Hippocampal formation (tissue), 2 donors: Measurements from ENCODE around the gene FBLN5.

Source experiments
- DNase-seq, 2 donors: peaks; one replicate each; lab custom pipeline; 2025; lab: John Stamatoyannopoulos, UW

Gene FBLN5, protein sequence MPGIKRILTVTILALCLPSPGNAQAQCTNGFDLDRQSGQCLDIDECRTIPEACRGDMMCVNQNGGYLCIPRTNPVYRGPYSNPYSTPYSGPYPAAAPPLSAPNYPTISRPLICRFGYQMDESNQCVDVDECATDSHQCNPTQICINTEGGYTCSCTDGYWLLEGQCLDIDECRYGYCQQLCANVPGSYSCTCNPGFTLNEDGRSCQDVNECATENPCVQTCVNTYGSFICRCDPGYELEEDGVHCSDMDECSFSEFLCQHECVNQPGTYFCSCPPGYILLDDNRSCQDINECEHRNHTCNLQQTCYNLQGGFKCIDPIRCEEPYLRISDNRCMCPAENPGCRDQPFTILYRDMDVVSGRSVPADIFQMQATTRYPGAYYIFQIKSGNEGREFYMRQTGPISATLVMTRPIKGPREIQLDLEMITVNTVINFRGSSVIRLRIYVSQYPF

GRCh38 chr14:91947475-91948184 is at the start of gene FBLN5:
TSS of gene FBLN5 (minus strand) at chr14:91947694. CDS start at chr14:91947229, 465 bp downstream.
- peak in 1 of 2 donors; percentile 16 for DNase-seq

- DNase-seq, result peak in 1 of 2 donors; percentile 33
These were observed 49.5 kb upstream of the FBLN5 start for GRCh38 chr14:91996948-91997371.

DNA sequence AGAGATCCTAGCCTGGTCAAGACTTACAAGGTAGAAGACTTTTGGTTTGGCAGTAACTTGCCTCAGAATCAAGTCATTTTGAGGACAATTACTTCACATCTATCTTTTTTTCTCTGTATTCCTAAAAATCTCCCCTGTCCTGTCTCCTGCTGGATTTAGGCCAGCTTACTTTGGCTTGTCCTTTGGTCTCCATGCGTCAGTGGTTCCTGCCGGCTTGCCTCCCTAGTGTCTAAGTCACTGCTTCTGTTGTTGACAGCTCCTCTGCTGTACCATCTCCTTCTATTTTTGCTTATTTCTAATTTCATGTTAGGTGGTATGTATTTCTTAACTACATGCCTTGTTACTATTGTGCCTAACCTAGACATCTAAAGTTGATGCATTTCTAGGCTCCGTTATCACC is 39.7 kb upstream of the FBLN5 start:
- DNase-seq, result no peak

DNA sequence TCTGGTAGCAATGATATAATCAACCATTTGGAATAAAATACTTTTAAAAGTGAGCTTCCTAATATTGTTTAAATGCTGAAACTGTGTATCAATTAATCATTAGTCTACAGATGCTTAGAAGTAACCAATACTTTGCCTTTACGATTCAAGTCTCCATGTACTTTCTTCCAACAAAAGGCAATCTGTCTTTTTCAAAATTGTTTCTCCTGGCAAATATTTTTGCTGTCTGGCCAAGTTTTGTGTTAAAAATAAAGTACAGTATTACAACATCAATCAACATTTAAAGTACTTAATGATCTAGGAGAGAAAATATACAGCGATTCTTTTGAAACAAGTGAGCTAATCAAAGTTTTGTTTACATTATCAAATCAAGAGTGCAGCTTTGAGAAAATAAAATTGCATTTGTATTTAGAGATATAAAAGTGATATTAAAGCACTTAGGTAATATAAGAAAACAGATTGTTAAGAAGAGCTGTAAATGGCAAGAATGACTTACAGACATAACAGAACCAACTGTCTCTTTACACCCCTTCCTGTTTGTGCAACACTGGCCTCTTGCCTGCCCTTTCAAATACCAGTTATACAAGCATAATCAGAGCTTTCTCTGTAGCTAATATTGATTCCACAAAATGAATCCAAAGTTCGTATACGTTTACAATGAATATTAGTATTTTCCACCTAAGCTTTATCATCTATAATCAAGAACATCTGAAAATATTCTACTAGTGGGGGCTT is 38.2 kb upstream of the FBLN5 start:
- no peak for DNase-seq

- no peak for DNase-seq
These were observed 37.5 kb upstream of the FBLN5 start for GRCh38 chr14:91985008-91985407.

GRCh38 chr14:91983588-91983987 is 36.1 kb upstream of the FBLN5 start:
- no peak for DNase-seq

GRCh38 chr14:91980157-91980556 is 32.7 kb upstream of the FBLN5 start:
- no peak for DNase-seq

- no peak for DNase-seq
These were observed 30.4 kb upstream of the FBLN5 start for GRCh38 chr14:91977884-91978283.

DNA sequence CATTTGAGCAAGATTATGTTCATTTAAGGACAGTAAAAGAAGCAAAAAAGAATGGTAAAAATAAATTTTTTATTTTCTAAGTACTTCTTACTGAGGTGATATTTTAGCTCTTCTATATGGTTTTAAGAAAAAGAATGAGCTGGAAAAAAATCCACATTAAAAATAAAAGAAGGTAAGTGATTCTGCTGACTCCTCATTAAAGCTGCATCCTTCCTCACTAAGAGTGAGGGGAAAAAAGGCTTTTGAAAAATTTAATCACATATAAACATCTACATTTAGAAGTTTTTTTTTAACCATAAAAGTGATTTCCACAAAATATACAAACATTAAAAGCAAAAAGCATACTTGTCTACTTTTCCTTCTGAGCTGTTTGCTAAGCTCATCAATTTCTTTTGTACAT is 28.3 kb upstream of the FBLN5 start:
- DNase-seq, result no peak

DNA sequence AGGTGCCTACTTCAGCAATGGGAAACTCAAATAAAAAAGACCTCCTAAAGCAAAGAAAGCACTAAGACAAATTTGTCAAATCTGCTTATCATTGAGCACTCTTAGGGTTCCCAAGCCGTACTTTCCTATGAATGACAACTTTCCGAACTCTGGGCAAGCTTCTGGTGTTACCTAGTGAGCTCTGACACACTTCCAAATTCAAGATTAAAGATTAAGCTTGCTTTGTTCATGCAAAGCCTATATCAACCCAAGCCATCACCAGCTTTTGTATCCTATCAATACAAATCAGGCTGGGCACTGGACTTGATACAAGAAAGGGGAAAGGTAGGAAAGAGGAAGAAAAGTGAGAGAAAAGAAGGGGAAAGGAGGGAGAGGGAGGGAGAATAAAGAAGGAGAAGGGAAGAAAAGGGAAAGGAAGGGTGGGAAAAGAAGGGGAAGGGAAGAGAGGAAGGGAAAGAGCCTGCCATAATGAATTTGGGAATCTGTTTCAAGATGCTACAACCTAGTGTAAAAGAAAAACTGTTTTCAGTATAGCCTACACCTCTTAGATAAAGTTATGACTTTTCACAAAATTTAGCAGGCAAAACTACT is 23.8 kb upstream of the FBLN5 start:
- DNase-seq, result no peak

GRCh38 chr14:91968280-91968679 is 20.8 kb upstream of the FBLN5 start:
- no peak for DNase-seq

- peak in 1 of 2 donors; percentile 2 for DNase-seq
These were observed 17.2 kb upstream of the FBLN5 start for GRCh38 chr14:91964724-91965123.

- no peak for DNase-seq
These were observed 16.5 kb upstream of the FBLN5 start for GRCh38 chr14:91964011-91964410.

DNA sequence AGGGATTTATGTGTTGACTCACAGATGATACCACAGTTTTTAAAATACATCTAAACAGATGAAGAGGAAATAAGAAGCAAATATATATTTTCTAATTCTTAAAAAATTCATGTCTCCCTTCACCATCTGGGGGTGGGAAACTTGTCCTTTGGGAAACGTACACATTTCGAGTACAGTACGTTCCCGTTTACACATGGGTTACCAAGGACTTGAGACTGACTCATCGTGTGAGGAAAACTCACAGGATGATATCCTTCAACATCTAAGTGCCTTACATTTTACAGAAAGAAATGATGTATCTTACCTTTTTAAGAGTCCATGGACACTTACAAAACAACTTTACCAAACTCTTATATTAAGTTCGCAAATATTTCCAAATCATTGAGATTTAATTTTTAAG is 16.0 kb upstream of the FBLN5 start:
- no peak for DNase-seq

DNA sequence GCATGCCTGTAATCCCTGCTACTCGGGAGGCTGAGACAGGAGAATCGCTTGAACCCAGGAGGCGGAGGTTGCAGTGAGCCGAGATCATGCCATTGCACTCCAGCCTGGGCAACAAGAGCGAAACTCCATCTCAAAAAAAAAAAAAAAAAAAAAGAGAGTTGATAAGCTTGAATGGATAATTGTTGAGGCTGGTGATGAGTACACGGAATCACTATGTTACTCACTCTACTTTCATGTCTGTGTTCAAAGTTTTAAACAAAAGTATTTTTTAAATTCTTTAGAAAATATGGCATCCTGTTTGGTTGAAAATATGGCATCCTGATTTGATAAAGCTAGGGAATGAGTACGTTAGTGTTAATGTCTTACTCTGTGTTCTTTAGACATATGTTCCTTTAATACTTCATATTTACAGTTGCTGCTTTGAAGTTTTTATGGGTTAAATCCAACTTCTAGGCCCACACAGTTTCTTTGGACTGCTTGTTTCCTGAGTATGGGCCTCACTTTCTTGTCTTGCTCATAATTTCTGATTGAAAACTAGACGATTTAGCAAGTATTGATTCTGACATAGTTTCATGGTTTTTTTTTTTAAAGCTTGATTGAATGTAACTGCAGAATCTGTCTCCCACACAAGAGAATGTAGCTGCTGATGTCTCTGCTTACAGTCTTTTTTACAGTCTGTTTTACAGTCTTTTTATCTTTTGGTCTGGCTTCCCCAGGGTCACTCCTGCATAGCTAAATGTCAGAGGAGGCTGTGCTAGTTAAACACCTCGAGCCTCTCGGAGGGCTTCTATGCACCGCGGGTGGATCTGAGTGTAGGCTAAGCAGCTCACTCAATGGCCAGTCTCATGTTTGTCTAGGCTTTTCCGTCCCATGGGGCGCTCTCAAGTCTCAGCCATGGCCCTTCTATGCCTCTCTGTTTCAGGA is 14.1 kb upstream of the FBLN5 start:
- no peak for DNase-seq

DNA sequence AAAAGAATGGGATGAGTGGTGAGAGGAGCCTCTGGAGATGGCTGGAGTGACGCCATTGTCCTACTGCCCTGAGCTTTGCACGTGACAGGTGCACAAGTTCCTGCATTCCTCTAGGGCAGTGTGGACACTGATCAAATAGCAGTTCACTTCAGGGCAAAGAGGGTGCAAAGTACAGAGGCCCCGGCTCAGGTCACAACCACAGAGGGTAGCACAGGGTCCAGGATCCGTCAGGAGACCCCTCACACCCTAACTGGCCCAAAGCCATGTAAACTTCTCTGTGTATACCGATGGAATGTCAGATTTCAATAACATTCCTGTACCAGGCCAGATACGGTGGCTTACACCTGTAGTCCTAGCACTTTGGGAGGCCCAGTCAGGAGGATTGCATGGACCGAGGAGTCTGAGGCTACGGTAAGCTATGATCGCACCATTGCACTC is 10.4 kb upstream of the FBLN5 start:
- DNase-seq, result no peak

DNA sequence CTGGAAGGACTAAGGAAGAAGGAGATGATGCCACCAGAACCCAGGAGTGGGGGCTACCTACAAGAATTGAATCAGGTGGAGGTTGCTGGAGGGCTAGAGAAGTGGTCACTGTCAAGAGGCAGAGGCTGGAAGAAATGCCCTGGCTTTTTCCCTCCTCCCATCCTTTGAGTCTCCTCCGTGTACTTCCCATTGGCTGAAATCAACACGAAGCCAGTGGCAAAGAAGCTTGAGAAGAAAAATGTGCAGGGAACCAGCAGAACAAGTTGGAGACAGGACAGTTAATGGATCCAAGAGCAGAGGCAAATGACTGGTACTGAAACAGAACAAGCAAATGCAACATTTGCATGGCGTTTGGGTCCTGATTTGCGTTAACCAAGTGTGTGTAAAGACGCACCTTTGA is 9.1 kb upstream of the FBLN5 start:
- DNase-seq, result no peak

DNA sequence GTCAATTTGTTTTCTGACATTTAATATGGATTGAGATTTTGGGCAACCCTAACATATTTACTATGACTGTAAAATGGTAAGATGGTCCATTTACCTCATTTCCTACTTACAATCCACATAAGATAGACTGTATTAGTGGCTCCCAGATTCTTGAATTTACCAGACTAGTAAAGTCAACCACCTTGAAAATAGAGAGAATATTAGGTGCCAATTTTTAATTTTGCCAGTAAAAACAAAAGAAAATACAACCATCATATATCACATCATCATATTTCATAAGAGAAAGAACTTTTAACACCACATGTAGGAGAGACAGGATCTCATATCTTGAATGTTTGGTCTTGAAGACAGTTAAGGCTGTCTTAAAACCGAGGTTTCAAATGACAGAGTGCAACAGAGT is 7.7 kb upstream of the FBLN5 start:
- DNase-seq, result no peak

DNA sequence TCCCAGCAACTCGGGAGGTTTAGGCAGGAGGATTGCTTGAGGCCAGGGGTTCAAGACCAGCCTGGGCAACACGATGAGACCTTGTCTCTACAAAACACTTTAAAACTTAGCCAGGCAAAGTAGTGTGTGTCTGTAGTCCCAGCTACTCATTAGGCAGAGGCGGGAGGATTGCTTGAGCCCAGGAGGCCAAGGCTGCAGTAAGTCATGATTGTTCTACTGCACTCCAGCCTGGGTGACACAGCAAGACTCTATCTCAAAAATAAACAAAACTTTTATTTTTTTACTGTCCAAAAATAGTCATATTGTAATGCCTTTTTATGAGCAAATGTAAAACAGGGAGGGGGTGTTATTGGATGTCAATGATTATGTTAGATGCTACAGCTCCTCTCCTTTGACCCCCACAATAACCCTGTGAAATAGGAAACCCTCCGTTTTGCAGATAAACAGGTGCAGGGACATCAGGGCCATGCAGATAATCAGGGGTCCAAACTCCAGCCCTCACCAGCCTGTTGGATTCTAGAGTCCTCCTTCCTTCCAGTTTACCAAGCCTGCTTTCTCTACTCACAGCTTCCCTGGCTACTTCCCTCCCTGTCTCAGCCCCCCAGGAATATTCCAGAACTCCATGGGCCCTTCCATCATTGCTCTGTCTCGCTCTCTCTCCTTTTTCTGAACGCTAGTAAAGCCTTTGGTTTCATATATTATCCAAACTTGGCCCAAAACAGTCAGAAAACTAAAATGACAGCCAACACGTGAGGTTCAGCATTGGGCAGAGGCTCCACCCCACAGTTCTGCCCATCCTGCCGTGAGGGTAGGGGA is 5.9 kb upstream of the FBLN5 start:
- no peak for DNase-seq
